KMS-11 (cell line): Measurements from ENCODE around the gene TBC1D1.

Source experiments
- H2AFZ ChIP-seq: fragments of 200-600 bp; sonication (generic); 2 replicates; pipeline ENCODE4 v1.6.1; 2016; ENCODE audit warnings: antibody characterized with exemption, mixed run types, low read depth
- H3K27ac ChIP-seq: fragments of 200-600 bp; sonication (generic); 2 replicates; pipeline ENCODE4 v1.6.1; 2016; ENCODE audit warnings: mild to moderate bottlenecking, mixed run types
- H3K27me3 ChIP-seq: fragments of 200-600 bp; sonication (generic); 2 replicates; pipeline ENCODE4 v1.6.1; 2017; ENCODE audit warnings: mild to moderate bottlenecking, low read depth, mixed run types, moderate library complexity; ENCODE audit not compliant: insufficient read depth
- H3K36me3 ChIP-seq: fragments of 200-600 bp; sonication (generic); 2 replicates; pipeline ENCODE4 v1.6.1; 2017; ENCODE audit warnings: mild to moderate bottlenecking, mixed run types; ENCODE audit not compliant: insufficient read depth
- H3K4me1 ChIP-seq: fragments of 200-600 bp; sonication (generic); 2 replicates; pipeline ENCODE4 v1.6.1; 2016; ENCODE audit warnings: mild to moderate bottlenecking, low read depth, mixed run types; ENCODE audit not compliant: poor library complexity, severe bottlenecking
- H3K4me2 ChIP-seq: fragments of 200-600 bp; sonication (generic); 2 replicates; pipeline ENCODE4 v1.7.0; 2016; ENCODE audit warnings: mild to moderate bottlenecking, mixed run types
- H3K4me3 ChIP-seq: fragments of 200-600 bp; sonication (generic); IDR thresholded peaks from 2 replicates; pipeline ENCODE4 v1.6.1; 2017; ENCODE audit warnings: low read depth, low read length, mixed read lengths; ENCODE audit not compliant: insufficient read depth
- H3K79me2 ChIP-seq: fragments of 200-600 bp; sonication (generic); 2 replicates; pipeline ENCODE4 v1.6.1; 2016; ENCODE audit warnings: low read depth, mixed run types; ENCODE audit not compliant: insufficient read depth
- H3K9ac ChIP-seq: fragments of 200-600 bp; sonication (generic); 2 replicates; pipeline ENCODE4 v1.6.1; 2016; ENCODE audit warnings: mild to moderate bottlenecking, mixed run types
- H4K20me1 ChIP-seq: fragments of 200-600 bp; sonication (generic); 2 replicates; pipeline ENCODE4 v1.6.1; 2016; ENCODE audit warnings: mild to moderate bottlenecking, mixed run types; ENCODE audit not compliant: insufficient read depth
- CTCF ChIP-seq: fragments of 200-600 bp; sonication (generic); conservative IDR thresholded peaks from 2 replicates; pipeline ENCODE4 v1.6.1; 2017; ENCODE audit warnings: low read depth, mild to moderate bottlenecking, antibody characterized with exemption, low read length, moderate library complexity, mixed read lengths

The TBC1D1 gene

GRCh38 chr4:38169524-38169923, 278.6 kb downstream of the TBC1D1 start:
- Histone ChIP-seq H3K27ac (no peak overlapping the region), H4K20me1 (no peaks in the 10 kb centered on the region), H3K9ac (no peak overlapping the region), H3K4me1 (peaks cover 10% of the 10 kb centered on the region), H2AFZ (no peak overlapping the region), H3K27me3 (no peaks in the 10 kb centered on the region), H3K4me2 (no peak overlapping the region), H3K4me3 (no peak overlapping the region), H3K36me3 (no peaks in the 10 kb centered on the region), H3K79me2 (no peaks in the 10 kb centered on the region)
- TF ChIP-seq CTCF, result no peak

GRCh38 chr4:38170338-38171169, 279.7 kb downstream of the TBC1D1 start:
- H3K36me3 ChIP-seq, result no peaks in the 10 kb centered on the region
- H3K9ac ChIP-seq, result no peak overlapping the region
- H3K27ac ChIP-seq, result no peak overlapping the region
- no peaks in the 10 kb centered on the region for H4K20me1 ChIP-seq
- no peak overlapping the region for H3K4me2 ChIP-seq
- H3K79me2 ChIP-seq, result no peaks in the 10 kb centered on the region
- no peak overlapping the region for H3K4me3 ChIP-seq
- TF ChIP-seq CTCF, result no peak
- H3K27me3 ChIP-seq, result no peaks in the 10 kb centered on the region
- peaks cover 14% of the 10 kb centered on the region for H3K4me1 ChIP-seq
- no peak overlapping the region for H2AFZ ChIP-seq

- Histone ChIP-seq H3K79me2 (no peaks in the 10 kb centered on the region), H3K4me1 (peaks cover 28% of the 10 kb centered on the region), H3K4me3 (no peak overlapping the region), H3K9ac (no peak overlapping the region), H3K27ac (no peak overlapping the region), H4K20me1 (no peaks in the 10 kb centered on the region), H3K4me2 (no peak overlapping the region), H3K36me3 (no peaks in the 10 kb centered on the region), H3K27me3 (no peaks in the 10 kb centered on the region), H2AFZ (no peak overlapping the region)
- no peak for TF ChIP-seq CTCF
Measured at GRCh38 chr4:38172078-38172477, 281.2 kb downstream of the TBC1D1 start.

GRCh38 chr4:38173935-38174518, 283.1 kb downstream of the TBC1D1 start:
- Histone ChIP-seq H4K20me1 (no peaks in the 10 kb centered on the region), H3K27ac (no peak overlapping the region), H3K4me3 (no peak overlapping the region), H3K36me3 (no peaks in the 10 kb centered on the region), H3K4me2 (no peak overlapping the region), H3K27me3 (no peaks in the 10 kb centered on the region), H3K9ac (no peak overlapping the region), H3K79me2 (no peaks in the 10 kb centered on the region), H2AFZ (no peak overlapping the region), H3K4me1 (peaks cover 46% of the 10 kb centered on the region)
- TF ChIP-seq CTCF, result no peak
